ENCODE measurements around the gene ATP1A1.

- TF ChIP-seq CTCF (conservative IDR thresholded peaks at IDR 0.05; ENCODE audit: low read length) = no peak
- no peak for TF ChIP-seq EZH2phosphoT487 (IDR thresholded peaks at IDR 0.05; ENCODE audit: borderline replicate concordance, low read depth, low read length)
Observed at GRCh38 chr1:116428576-116428975, 55.5 kb downstream of the ATP1A1 start.

Data from OCI-LY7 (cell line).